Upper lobe of left lung (tissue), 6 donors: Measurements from ENCODE around the gene ECI1. TPM values are rescaled to one million over a fixed set of nuclear protein-coding genes. Genes with fewer than 3 reads are reported as not detected.

Source experiments
- ATAC-seq, 2 donors: fragments of 200-7000 bp; cut with Tn5 transposase; one replicate each; pipeline ENCODE4 v1.9.1; 2022; ENCODE audit warnings: mild to moderate bottlenecking in 2 of 2, moderate library complexity in 2 of 2; ENCODE audit not compliant: low FRiP score in 2 of 2
- DNase-seq, 2 donors: peaks; one replicate each; pipeline ENCODE4 v3.0.0-alpha.2; 2019 to 2020
- H3K27ac ChIP-seq, 4 donors: fragments of 200-600 bp; sonication (generic); one replicate each; pipeline ENCODE4 v1.5.1; 2016 to 2019
- H3K27me3 ChIP-seq, 4 donors: fragments of 200-600 bp; sonication (generic); one replicate each; pipeline ENCODE4 v1.5.1; 2017 to 2019
- H3K36me3 ChIP-seq, 4 donors: fragments of 200-600 bp; sonication (generic); one replicate each; pipeline ENCODE4 v1.5.1; 2016 to 2019
- H3K4me1 ChIP-seq, 4 donors: fragments of 200-600 bp; sonication (generic); one replicate each; pipeline ENCODE4 v1.5.1; 2018 to 2019
- H3K4me3 ChIP-seq, 4 donors: fragments of 200-600 bp; sonication (generic); one replicate each; pipeline ENCODE4 v1.5.1; 2017 to 2019; ENCODE audit warnings: mild to moderate bottlenecking in 2 of 4, moderate library complexity in 1 of 4
- H3K9me3 ChIP-seq, 4 donors: fragments of 200-600 bp; sonication (generic); one replicate each; pipeline ENCODE4 v1.5.1; 2018 to 2019
- CTCF ChIP-seq, 6 experiments: fragments of 450-650 bp in 4 of 6; fragments of 200-600 bp in 2 of 6; sonication (generic) in 2 of 6; IDR thresholded peaks; one replicate each; pipeline ENCODE4 v1.5.1; 2016 to 2019; ENCODE audit warnings: antibody characterized with exemption in 6 of 6
- EP300 ChIP-seq, 4 donors: sonication (generic); formaldehyde crosslinking; IDR thresholded peaks; one replicate each; pipeline ENCODE4 v1.5.1; 2017; ENCODE audit warnings: antibody characterized with exemption in 4 of 4, control low read depth in 2 of 4
- POLR2A ChIP-seq, 4 donors: fragments of 450-650 bp; IDR thresholded peaks; one replicate each; pipeline ENCODE4 v1.5.1; 2016 to 2017; ENCODE audit warnings: antibody characterized with exemption in 4 of 4, mild to moderate bottlenecking in 2 of 4
- POLR2AphosphoS5 ChIP-seq, 2 donors: sonication (generic); formaldehyde crosslinking; IDR thresholded peaks; one replicate each; pipeline ENCODE4 v1.5.1; 2017; ENCODE audit warnings: antibody characterized with exemption in 2 of 2
- WGBS, 2 donors: methylation state at CpG; one replicate each; pipeline ENCODE4 v1.1.5; 2017 to 2018; 5-methylcytosine and 5-hydroxymethylcytosine counted together
- total RNA-seq, 6 donors: library from RNA; depleted of rRNA in 4 of 6; stranded (reverse); fragments of >200 nt in 4 of 6; gene quantifications; one replicate each; pipeline versions ENCODE4 v1.1.0 to v1.2.1, GENCODE V29; 2016 to 2021
- donor health status: DM: no; HTN: no; CAD: no; lungs with moderate emphysema.
- donor health status: DM: no; HTN: yes; CAD: no; lungs with severe emphysema.

Gene ECI1
- total RNA-seq, 6 donors from 2014 or later = 48.1 to 75.5 (median 68.2) TPM

- TF ChIP-seq POLR2A (IDR thresholded peaks at IDR 0.05) (no peak), CTCF (IDR thresholded peaks at IDR 0.05) (no peak), EP300 (IDR thresholded peaks at IDR 0.05) (no peak), POLR2AphosphoS5 (IDR thresholded peaks at IDR 0.05) (no peak)
- ATAC-seq = peak in 1 of 2 donors; percentile 64
These were observed 14.9 kb downstream of the ECI1 start, which contains the start of gene DNASE1L2 for GRCh38 chr16:2236337-2237101. Gene DNASE1L2 (plus strand): TSS chr16:2236444. CDS start chr16:2236817, 373 bp downstream.

GRCh38 chr16:2235695-2236336 is 15.6 kb downstream of the ECI1 start:
- Histone ChIP-seq H3K27ac (no peak overlapping the region), H3K27me3 (peaks cover 0 to 19% (median 10%) of the 10 kb centered on the region in 4 donors), H3K4me1 (peaks cover 12 to 21% (median 19%) of the 10 kb centered on the region in 4 donors), H3K36me3 (peaks cover 28 to 55% (median 53%) of the 10 kb centered on the region in 4 donors), H3K4me3 (no peak overlapping the region), H3K9me3 (no peaks in the 10 kb centered on the region)
- DNase-seq = no peak
- WGBS, 2 donors = 88 to 89% methylated on average over 8 to 19 of the region's 19 CpGs
- TF ChIP-seq CTCF (IDR thresholded peaks at IDR 0.05) = no peak
- TF ChIP-seq POLR2AphosphoS5 (IDR thresholded peaks at IDR 0.05) = no peak
- no peak for TF ChIP-seq POLR2A (IDR thresholded peaks at IDR 0.05)
- TF ChIP-seq EP300 (IDR thresholded peaks at IDR 0.05) = no peak
- no peak for ATAC-seq

More at GRCh38 chr16:2236337-2237101, 14.9 kb downstream of the ECI1 start, which contains the start of gene DNASE1L2:
- H3K4me1 ChIP-seq = peaks cover 12 to 21% (median 19%) of the 10 kb centered on the region in 4 donors
- H3K36me3 ChIP-seq = peaks cover 25 to 52% (median 46%) of the 10 kb centered on the region in 4 donors
- peaks cover 0 to 19% (median 10%) of the 10 kb centered on the region in 4 donors for H3K27me3 ChIP-seq
- no peaks in the 10 kb centered on the region for H3K9me3 ChIP-seq
- peak in 1 of 2 donors; percentile 88 for DNase-seq
- 10 to 20% methylated on average over 3 to 4 of the region's 64 CpGs for WGBS, 2 donors
- no peak within 1 kb of the TSS for H3K27ac ChIP-seq
- H3K4me3 ChIP-seq = peak within 1 kb of the TSS in 2 of 4 donors; percentile 9 to 10

GRCh38 chr16:2235234-2235651 is 16.1 kb downstream of the ECI1 start:
- ATAC-seq (no peak), DNase-seq (no peak)
- TF ChIP-seq CTCF (IDR thresholded peaks at IDR 0.05) (no peak), EP300 (IDR thresholded peaks at IDR 0.05) (no peak), POLR2AphosphoS5 (IDR thresholded peaks at IDR 0.05) (no peak), POLR2A (IDR thresholded peaks at IDR 0.05) (no peak)
- Histone ChIP-seq H3K4me1 (peaks cover 12 to 21% (median 19%) of the 10 kb centered on the region in 4 donors), H3K4me3 (no peak overlapping the region), H3K27ac (no peak overlapping the region), H3K36me3 (peaks cover 28 to 61% (median 58%) of the 10 kb centered on the region in 4 donors), H3K9me3 (no peaks in the 10 kb centered on the region), H3K27me3 (peaks cover 0 to 19% (median 10%) of the 10 kb centered on the region in 4 donors)
- WGBS, 2 donors = 91 to 92% methylated on average over 19 to 22 of the region's 28 CpGs

- no peak overlapping the region for H3K4me3 ChIP-seq
- peaks cover 0 to 19% (median 10%) of the 10 kb centered on the region in 4 donors for H3K27me3 ChIP-seq
- no peak for DNase-seq
- no peak overlapping the region for H3K27ac ChIP-seq
- peaks cover 30 to 64% (median 62%) of the 10 kb centered on the region in 4 donors for H3K36me3 ChIP-seq
- 93 to 96% methylated on average over 9 to 17 of the region's 18 CpGs for WGBS, 2 donors
- TF ChIP-seq POLR2A (IDR thresholded peaks at IDR 0.05) = no peak
- no peak for TF ChIP-seq EP300 (IDR thresholded peaks at IDR 0.05)
- no peak for TF ChIP-seq POLR2AphosphoS5 (IDR thresholded peaks at IDR 0.05)
- H3K4me1 ChIP-seq = peaks cover 12 to 21% (median 19%) of the 10 kb centered on the region in 4 donors
- H3K9me3 ChIP-seq = no peaks in the 10 kb centered on the region
- ATAC-seq = no peak
These were observed 16.6 kb downstream of the ECI1 start for GRCh38 chr16:2234813-2235170.
